IMR-90 (cell line): ENCODE results near the gene ACKR1. TPM values are rescaled to one million over a fixed set of nuclear protein-coding genes. Genes with fewer than 3 reads are reported as not detected.

Source experiments
- ATAC-seq: fragments of 200-7000 bp; cut with Tn5 transposase; 2 replicates; pipeline ENCODE4 v1.9.1; 2020; ENCODE audit warnings: low read depth, mild to moderate bottlenecking, moderate library complexity
- BruUV-seq: library from RNA; stranded (reverse); fragments of 400-500 nt; replicated peaks from 2 replicates; lab custom pipeline; 2021; lab: Mats Ljungman, UMichigan
- CTCF ChIA-PET: fragments of 300-600 bp; formaldehyde crosslinking; extraction: SDS; loops from one replicate; lab custom pipeline; 2021; ENCODE audit warnings: antibody characterized with exemption; lab: Yijun Ruan, JAX
- POLR2A ChIA-PET: fragments of 300-600 bp; sonication (Branson Sonifier 250); formaldehyde crosslinking; loops from one replicate; lab custom pipeline; 2022; ENCODE audit warnings: antibody characterized with exemption; ENCODE audit not compliant: unreplicated experiment; lab: Charles Lee
- DNase-seq: peaks from one replicate; pipeline ENCODE4 v3.0.0; 2013
- H2AFZ ChIP-seq: replicated peaks from 2 replicates; pipeline ENCODE3; 2013; ENCODE audit warnings: low read length, mild to moderate bottlenecking; ENCODE audit not compliant: poor library complexity
- H2AK5ac ChIP-seq: 2 replicates; pipeline ENCODE4 v1.6.1; 2013; ENCODE audit warnings: low read depth, low read length, inconsistent platforms
- H2AK9ac ChIP-seq: replicated peaks from 2 replicates; pipeline ENCODE3; 2013; ENCODE audit warnings: mild to moderate bottlenecking, low read depth, low read length, moderate library complexity; ENCODE audit not compliant: poor library complexity
- H2BK120ac ChIP-seq: 2 replicates; pipeline ENCODE4 v1.6.1; 2013; ENCODE audit warnings: low read depth, low read length, inconsistent platforms
- H2BK15ac ChIP-seq: 3 replicates; pipeline ENCODE4 v1.6.1; 2013; ENCODE audit warnings: low read depth, low read length, inconsistent platforms
- H2BK20ac ChIP-seq: 2 replicates; pipeline ENCODE4 v1.6.1; 2013; ENCODE audit warnings: low read depth, mild to moderate bottlenecking, inconsistent platforms, low read length, moderate library complexity
- H2BK5ac ChIP-seq: 2 replicates; pipeline ENCODE4 v1.6.1; 2013; ENCODE audit warnings: mild to moderate bottlenecking, low read depth, low read length, inconsistent platforms; ENCODE audit not compliant: poor library complexity, severe bottlenecking
- H3K14ac ChIP-seq: replicated peaks from 2 replicates; pipeline ENCODE4 v1.6.1; 2013; ENCODE audit warnings: low read depth, low read length, inconsistent platforms
- H3K18ac ChIP-seq: 2 replicates; pipeline ENCODE4 v1.6.1; 2013; ENCODE audit warnings: low read depth, low read length, control low read depth
- H3K23ac ChIP-seq: 2 replicates; pipeline ENCODE4 v1.6.1; 2013; ENCODE audit warnings: low read depth, low read length, inconsistent platforms
- H3K27ac ChIP-seq: 2 replicates; pipeline ENCODE4 v1.5.1; 2013; ENCODE audit warnings: mild to moderate bottlenecking, control low read depth, low read length; ENCODE audit not compliant: insufficient read depth
- H3K27me3 ChIP-seq: 2 replicates; pipeline ENCODE4 v1.6.1; 2013; ENCODE audit warnings: low read length; ENCODE audit not compliant: control insufficient read depth, insufficient read depth
- H3K36me3 ChIP-seq: 2 replicates; pipeline ENCODE4 v1.6.1; 2013; ENCODE audit warnings: low read length, mixed read lengths; ENCODE audit not compliant: control insufficient read depth, insufficient read depth
- H3K4ac ChIP-seq: 2 replicates; pipeline ENCODE4 v1.6.1; 2013; ENCODE audit warnings: low read depth, low read length, inconsistent platforms
- H3K4me1 ChIP-seq: 2 replicates; pipeline ENCODE4 v1.6.1; 2013; ENCODE audit warnings: low read length, mixed read lengths; ENCODE audit not compliant: control insufficient read depth, insufficient read depth
- H3K4me2 ChIP-seq: 2 replicates; pipeline ENCODE4 v1.6.1; 2013; ENCODE audit warnings: low read depth, mild to moderate bottlenecking, control low read depth, low read length, moderate library complexity
- H3K4me3 ChIP-seq: 2 replicates; pipeline ENCODE4 v1.5.1; 2013; ENCODE audit warnings: low read depth, mild to moderate bottlenecking, control low read depth, low read length, moderate library complexity; ENCODE audit not compliant: insufficient read depth
- H3K56ac ChIP-seq: 2 replicates; pipeline ENCODE4 v1.6.1; 2013; ENCODE audit warnings: low read length, inconsistent platforms; ENCODE audit not compliant: insufficient read depth; ENCODE audit errors: extremely low read depth
- H3K79me1 ChIP-seq, 2 experiments: 2 replicates each; pipeline ENCODE4 v1.6.1; 2013; ENCODE audit warnings: low read length in 2 of 2, inconsistent platforms in 1 of 2, low read depth in 1 of 2
- H3K9ac ChIP-seq: 2 replicates; pipeline ENCODE4 v1.6.1; 2013; ENCODE audit warnings: low read depth, low read length, control low read depth
- H3K9me1 ChIP-seq: 2 replicates; pipeline ENCODE4 v1.6.1; 2013; ENCODE audit warnings: low read length, inconsistent platforms; ENCODE audit not compliant: insufficient read depth
- H3K9me3 ChIP-seq: 2 replicates; pipeline ENCODE4 v1.6.1; 2013; ENCODE audit warnings: low read length; ENCODE audit not compliant: control insufficient read depth, insufficient read depth
- H4K20me1 ChIP-seq: 2 replicates; pipeline ENCODE4 v1.6.1; 2013; ENCODE audit warnings: low read length, inconsistent platforms; ENCODE audit not compliant: insufficient read depth
- H4K5ac ChIP-seq: 2 replicates; pipeline ENCODE4 v1.6.1; 2013; ENCODE audit warnings: mild to moderate bottlenecking, low read depth, low read length, control low read depth
- H4K8ac ChIP-seq, 2 experiments: 2 replicates each; pipeline ENCODE4 v1.6.1; 2013; ENCODE audit warnings: low read depth in 2 of 2, low read length in 2 of 2, control low read depth in 1 of 2, inconsistent platforms in 1 of 2
- H4K91ac ChIP-seq: 2 replicates; pipeline ENCODE4 v1.6.1; 2013; ENCODE audit warnings: low read depth, low read length, inconsistent platforms; ENCODE audit not compliant: insufficient read depth
- BHLHE40 ChIP-seq: fragments of 150-350 bp; IDR thresholded peaks from 2 replicates; pipeline ENCODE4 v1.6.1; 2016; ENCODE audit warnings: mild to moderate bottlenecking, low read depth, low read length
- CEBPB ChIP-seq: IDR thresholded peaks from 2 replicates; pipeline ENCODE4 v1.6.1; 2012; ENCODE audit warnings: low read depth, low read length, improper control_type of control experiment
- FOS ChIP-seq: fragments of 150-350 bp; IDR thresholded peaks from 2 replicates; pipeline ENCODE4 v1.6.1; 2016; ENCODE audit warnings: low read depth, low read length
- MAFK ChIP-seq: IDR thresholded peaks from 2 replicates; pipeline ENCODE4 v1.6.1; 2012; ENCODE audit warnings: low read depth, low read length, improper control_type of control experiment
- MXI1 ChIP-seq: IDR thresholded peaks from 2 replicates; pipeline ENCODE4 v1.6.1; 2012; ENCODE audit warnings: low read depth, mild to moderate bottlenecking, low read length, moderate library complexity, borderline replicate concordance
- USF2 ChIP-seq: fragments of 150-350 bp; IDR thresholded peaks from 2 replicates; pipeline ENCODE4 v1.6.1; 2017; ENCODE audit warnings: mild to moderate bottlenecking, antibody characterized with exemption, low read length, low read depth
- WGBS, 2 experiments: methylation state at CpG; one replicate each; pipeline versions ENCODE4 v1.1.5 to v1.1.7; 2013; ENCODE audit warnings: missing lambda C conversion rate in 2 of 2; ENCODE audit not compliant: insufficient read length in 1 of 2; ENCODE audit errors: extremely low coverage in 2 of 2; 5-methylcytosine and 5-hydroxymethylcytosine counted together
- dilution Hi-C: fragments of 300-500 bp; cut with HindIII; formaldehyde crosslinking; loops from one replicate; pipeline ENCODE4 v1.14.3; 2018; ENCODE audit warnings: low sequenced_read_pairs; ENCODE audit not compliant: unreplicated experiment
- in situ Hi-C: fragments of 300-500 bp; cut with MboI; formaldehyde crosslinking; loops from 3 replicates; pipeline ENCODE4 v1.14.3; 2019; ENCODE audit warnings: low sequenced_read_pairs, inconsistent platforms, mixed read lengths
- intact Hi-C: fragments of 100-400 bp; cut with micrococcal nuclease; formaldehyde crosslinking; loops from 2 replicates; pipeline ENCODE4 v1.10.0; 2022
- polyA plus RNA-seq, 3 experiments: library from polyadenylated mRNA; depleted of rRNA; stranded (reverse); fragments of >200 nt; gene quantifications; 2 replicates each; pipeline ENCODE4 v1.2.3, GENCODE V29; 2012; ENCODE audit warnings: low replicate concordance in 1 of 3
- total RNA-seq: library from RNA; depleted of rRNA; stranded (reverse); fragments of >200 nt; gene quantifications from 2 replicates; pipeline ENCODE4 v1.2.3, GENCODE V29; 2012
- TF ChIP-seq, protein P1 (sequence below): fragments of 150-350 bp; IDR thresholded peaks from 2 replicates; pipeline ENCODE4 v1.6.1; 2016; ENCODE audit warnings: low read depth, mild to moderate bottlenecking, low read length, moderate library complexity, borderline replicate concordance

ACKR1 gene
- total and polyA plus RNA-seq, 2 of the 4 experiments (the other 2 are of a cell fraction): not detected

GRCh38 chr1:159185121-159185520, 19.6 kb upstream of the ACKR1 start:
- no peak overlapping the region for H3K14ac ChIP-seq
- H3K4me2 ChIP-seq: no peak overlapping the region
- H2AK9ac ChIP-seq: no peak overlapping the region
- no peaks in the 10 kb centered on the region for H3K4me1 ChIP-seq
- H4K20me1 ChIP-seq: no peaks in the 10 kb centered on the region
- no TSS peak for BruUV-seq
- no peaks in the 10 kb centered on the region for H3K9me1 ChIP-seq
- no peaks in the 10 kb centered on the region for H3K79me1 ChIP-seq
- H3K36me3 ChIP-seq: no peaks in the 10 kb centered on the region
- TF ChIP-seq MXI1 (no peak), BHLHE40 (no peak), CEBPB (no peak), MAFK (no peak), FOS (no peak), USF2 (no peak)
- TF ChIP-seq, protein P1, sequence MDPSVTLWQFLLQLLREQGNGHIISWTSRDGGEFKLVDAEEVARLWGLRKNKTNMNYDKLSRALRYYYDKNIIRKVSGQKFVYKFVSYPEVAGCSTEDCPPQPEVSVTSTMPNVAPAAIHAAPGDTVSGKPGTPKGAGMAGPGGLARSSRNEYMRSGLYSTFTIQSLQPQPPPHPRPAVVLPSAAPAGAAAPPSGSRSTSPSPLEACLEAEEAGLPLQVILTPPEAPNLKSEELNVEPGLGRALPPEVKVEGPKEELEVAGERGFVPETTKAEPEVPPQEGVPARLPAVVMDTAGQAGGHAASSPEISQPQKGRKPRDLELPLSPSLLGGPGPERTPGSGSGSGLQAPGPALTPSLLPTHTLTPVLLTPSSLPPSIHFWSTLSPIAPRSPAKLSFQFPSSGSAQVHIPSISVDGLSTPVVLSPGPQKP: no peak
- ChIA-PET POLR2A (no interaction called here), CTCF (no interaction called here)
- intact Hi-C loops (no loop called here), dilution Hi-C loops (no loop called here), in situ Hi-C loops (no loop called here)
- H3K27me3 ChIP-seq: peaks cover 7% of the 10 kb centered on the region
- H3K56ac ChIP-seq: no peak overlapping the region
- no peak overlapping the region for H2AK5ac ChIP-seq
- H2BK120ac ChIP-seq: no peak overlapping the region
- ATAC-seq (no peak), DNase-seq (no peak)
- H3K9me3 ChIP-seq: no peaks in the 10 kb centered on the region
- H2BK20ac ChIP-seq: no peak overlapping the region
- no peak overlapping the region for H3K9ac ChIP-seq
- no CpG with 5 or more reads among the region's 5 CpGs for WGBS, 2 experiments
- H2AFZ ChIP-seq: no peak overlapping the region
- H2BK5ac ChIP-seq: no peak overlapping the region
- H3K4me3 ChIP-seq: no peak overlapping the region
- no peak overlapping the region for H3K4ac ChIP-seq
- H2BK15ac ChIP-seq: no peak overlapping the region
- H3K18ac ChIP-seq: no peak overlapping the region
- H3K23ac ChIP-seq: no peak overlapping the region
- H4K8ac ChIP-seq: no peak overlapping the region
- no peak overlapping the region for H4K5ac ChIP-seq
- no peak overlapping the region for H3K27ac ChIP-seq
- no peak overlapping the region for H4K91ac ChIP-seq
